ENCODE data around the gene MX1. TPM values are rescaled to one million over a fixed set of nuclear protein-coding genes. Genes with fewer than 3 reads are reported as not detected.

MX1 gene
- total RNA-seq, 2 experiments from 2014 or later: 82.3 to 86.3 TPM

Other genes starting within 250 kb of the MX1 start
- gene FAM3B, start 109.4 kb upstream of the MX1 start, total RNA-seq: not detected
- gene MX2, start 64.2 kb upstream of the MX1 start, total RNA-seq: 10 to 100 TPM; 77.8 to 87.1 TPM
- gene TMPRSS2, start 81.9 kb downstream of the MX1 start, total RNA-seq: not detected

Measured in CD4-positive, alpha-beta T cell (primary cell).